Caco-2 (cell line): ENCODE measurements around the gene PRKAG1. TPM values are rescaled to one million over a fixed set of nuclear protein-coding genes. Genes with fewer than 3 reads are reported as not detected.

Source experiments
- BruUV-seq: library from RNA; stranded (reverse); fragments of 400-500 nt; replicated peaks from 2 replicates; lab custom pipeline; 2021; lab: Mats Ljungman, UMichigan
- CTCF ChIA-PET: fragments of 300-600 bp; sonication (Branson Sonifier 250); formaldehyde crosslinking; loops from one replicate; lab custom pipeline; 2022; ENCODE audit warnings: antibody characterized with exemption; lab: Charles Lee
- POLR2A ChIA-PET: fragments of 300-600 bp; sonication (Branson Sonifier 250); formaldehyde crosslinking; loops from one replicate; lab custom pipeline; 2022; ENCODE audit warnings: antibody characterized with exemption; lab: Charles Lee
- DNase-seq, 2 experiments: peaks; one replicate each; pipeline versions ENCODE4 v3.0.0 to v3.0.0-alpha.2; 2020 to 2022
- H3K27me3 ChIP-seq: replicated peaks from 2 replicates; pipeline ENCODE4 v1.6.0; 2011; ENCODE audit warnings: low read length; ENCODE audit not compliant: control insufficient read depth, insufficient read depth
- H3K36me3 ChIP-seq: 2 replicates; pipeline ENCODE4 v1.5.1; 2011; ENCODE audit warnings: low read length; ENCODE audit not compliant: control insufficient read depth, insufficient read depth
- H3K4me1 ChIP-seq: fragments of 250-450 bp; sonication (Bioruptor Pico); 2 replicates; pipeline ENCODE4 v1.5.1; 2020; ENCODE audit warnings: mild to moderate bottlenecking
- H3K4me3 ChIP-seq: 2 replicates; pipeline ENCODE4 v1.5.1; 2011; ENCODE audit warnings: low read depth, mild to moderate bottlenecking, control low read depth, low read length
- H3K9me3 ChIP-seq: fragments of 250-450 bp; sonication (Bioruptor Pico); 2 replicates; pipeline ENCODE4 v1.5.1; 2020; ENCODE audit warnings: mild to moderate bottlenecking, moderate library complexity
- H3K27ac Mint-ChIP-seq: one replicate; pipeline ENCODE4 v1.8.0; 2022; ENCODE audit warnings: mixed read lengths; ENCODE audit not compliant: unreplicated experiment
- H3K27me3 Mint-ChIP-seq: one replicate; pipeline ENCODE4 v1.8.0; 2022; ENCODE audit warnings: mixed read lengths; ENCODE audit not compliant: insufficient read depth, unreplicated experiment
- H3K36me3 Mint-ChIP-seq: one replicate; pipeline ENCODE4 v1.8.0; 2022; ENCODE audit warnings: mild to moderate bottlenecking, mixed read lengths; ENCODE audit not compliant: insufficient read depth, unreplicated experiment
- H3K4me1 Mint-ChIP-seq: one replicate; pipeline ENCODE4 v1.8.0; 2022; ENCODE audit warnings: low read depth, mixed read lengths; ENCODE audit not compliant: unreplicated experiment
- H3K4me3 Mint-ChIP-seq: one replicate; pipeline ENCODE4 v1.8.0; 2022; ENCODE audit warnings: mild to moderate bottlenecking, moderate library complexity, mixed read lengths; ENCODE audit not compliant: unreplicated experiment
- H3K9me3 Mint-ChIP-seq: one replicate; pipeline ENCODE4 v1.8.0; 2022; ENCODE audit warnings: mixed read lengths; ENCODE audit not compliant: unreplicated experiment
- CTCF ChIP-seq, 2 experiments: fragments of 200-600 bp in 1 of 2; IDR thresholded peaks; 1 replicate in 1 of 2; 2 replicates in 1 of 2; pipeline versions ENCODE4 v1.5.1 to v1.8.0; 2011 to 2022; ENCODE audit warnings: antibody characterized with exemption in 1 of 2, control low read depth in 1 of 2, inconsistent platforms in 1 of 2, low read depth in 1 of 2, low read length in 1 of 2, mild to moderate bottlenecking in 1 of 2, moderate library complexity in 1 of 2; ENCODE audit not compliant: insufficient read depth in 1 of 2, severe bottlenecking in 1 of 2, unreplicated experiment in 1 of 2
- intact Hi-C: fragments of 100-400 bp; cut with micrococcal nuclease; formaldehyde crosslinking; loops from one replicate; pipeline ENCODE4 v1.10.0; 2022; ENCODE audit not compliant: unreplicated experiment
- total RNA-seq: library from RNA; stranded (reverse); gene quantifications from 2 replicates; pipeline ENCODE4 v1.2.3, GENCODE V29; 2022

PRKAG1 gene
- total RNA-seq, 1 experiment from 2014 or later, result 60.3 TPM

GRCh38 chr12:48952691-48953090 is 65.9 kb downstream of the PRKAG1 start:
- TF ChIP-seq CTCF (IDR thresholded peaks at IDR 0.05; ENCODE audit: insufficient read depth in 1 of 2, low read depth in 1 of 2, low read length in 1 of 2, severe bottlenecking in 1 of 2, unreplicated experiment in 1 of 2), result no peak
- CTCF ChIA-PET, result interaction anchor here (1.0 kb wide), 1 partner anchor 28 kb away, joined by 3 read pairs; no protein-coding TSS in a partner anchor
- Histone ChIP-seq H3K4me1 (peaks cover 8% of the 10 kb centered on the region; the same call in 1 of the 2 replicates), H3K9me3 (no peaks in the 10 kb centered on the region), H3K4me3 (no peak overlapping the region), H3K36me3 (no peaks in the 10 kb centered on the region; the same call in 1 of the 2 replicates), H3K27me3 (no peaks in the 10 kb centered on the region)
- Mint-ChIP-seq H3K9me3 (no peaks in the 10 kb centered on the region), H3K4me1 (peaks cover 10% of the 10 kb centered on the region), H3K27me3 (no peaks in the 10 kb centered on the region), H3K36me3 (peaks cover 52% of the 10 kb centered on the region), H3K4me3 (no peak overlapping the region), H3K27ac (no peak overlapping the region)
- POLR2A ChIA-PET, result no interaction called here
- intact Hi-C loops, result no loop called here
- no peak for DNase-seq
- BruUV-seq, result no TSS peak

Other genes starting within 250 kb of the PRKAG1 start
- 89.8 and 92.9 TPM in 2 replicates for gene ADCY6, start 229.7 kb downstream of the PRKAG1 start, total RNA-seq
- 20.4 and 28.2 TPM in 2 replicates for gene CACNB3, start 200.3 kb downstream of the PRKAG1 start, total RNA-seq
- gene DDX23, start 166.6 kb downstream of the PRKAG1 start, total RNA-seq, result 151 and 152 TPM in 2 replicates
- 5.1 and 5.2 TPM in 2 replicates for gene RND1, start 152.9 kb downstream of the PRKAG1 start, total RNA-seq
- gene FKBP11, start 93.3 kb downstream of the PRKAG1 start, total RNA-seq, result 79.5 and 83.2 TPM in 2 replicates
- 249 and 257 TPM in 2 replicates for gene ARF3, start 61.3 kb downstream of the PRKAG1 start, total RNA-seq
- 4.2 and 4.4 TPM in 2 replicates for gene WNT10B, start 47.0 kb downstream of the PRKAG1 start, total RNA-seq
- 0.63 TPM in 1 of 2 replicates, not detected in the other for gene WNT1, start 40.5 kb downstream of the PRKAG1 start, total RNA-seq
- gene DDN, start 19.4 kb downstream of the PRKAG1 start, total RNA-seq, result 1.7 and 1.9 TPM in 2 replicates
- gene KMT2D, start 42.0 kb upstream of the PRKAG1 start, total RNA-seq, result 139 and 140 TPM in 2 replicates
- 2.5 and 2.6 TPM in 2 replicates for gene RHEBL1, start 51.2 kb upstream of the PRKAG1 start, total RNA-seq
- 0.16 TPM in 1 of 2 replicates, not detected in the other for gene DHH, start 76.0 kb upstream of the PRKAG1 start, total RNA-seq
- 43.1 and 43.9 TPM in 2 replicates for gene LMBR1L, start 92.1 kb upstream of the PRKAG1 start, total RNA-seq
- 1,866 and 1,882 TPM in 2 replicates for gene TUBA1B, start 112.6 kb upstream of the PRKAG1 start, total RNA-seq
- 8.5 and 9.1 TPM in 2 replicates for gene TUBA1A, start 170.3 kb upstream of the PRKAG1 start, total RNA-seq
- 636 and 638 TPM in 2 replicates for gene TUBA1C, start 246.3 kb upstream of the PRKAG1 start, total RNA-seq